Neural progenitor cell (in vitro differentiated cells): Measurements from ENCODE around the gene FBLN7. TPM values are rescaled to one million over a fixed set of nuclear protein-coding genes. Genes with fewer than 3 reads are reported as not detected.

Experiments
- DNase-seq: peaks from one replicate; pipeline ENCODE4 v3.0.0-alpha.2; 2016; ENCODE audit warnings: low spot score
- H2AFZ ChIP-seq: fragments of 200-600 bp; sonication (generic); replicated peaks from 2 replicates; pipeline ENCODE4 v1.6.1; 2016; ENCODE audit warnings: antibody characterized with exemption
- H3F3A ChIP-seq: fragments of 200-600 bp; sonication (generic); 2 replicates; pipeline ENCODE4 v1.6.1; 2016; ENCODE audit warnings: antibody characterized with exemption, low read depth
- H3K27ac ChIP-seq: fragments of 200-600 bp; sonication (generic); 2 replicates; pipeline ENCODE4 v1.5.1; 2016; ENCODE audit warnings: mild to moderate bottlenecking
- H3K27me3 ChIP-seq: fragments of 200-600 bp; sonication (generic); 2 replicates; pipeline ENCODE4 v1.6.1; 2016; ENCODE audit warnings: mild to moderate bottlenecking, moderate library complexity
- H3K36me3 ChIP-seq: fragments of 200-600 bp; sonication (generic); 2 replicates; pipeline ENCODE4 v1.5.1; 2016
- H3K4me1 ChIP-seq: fragments of 200-600 bp; sonication (generic); 2 replicates; pipeline ENCODE4 v1.6.1; 2016; ENCODE audit warnings: mixed run types
- H3K4me2 ChIP-seq: fragments of 200-600 bp; sonication (generic); 2 replicates; pipeline ENCODE4 v1.6.1; 2016
- H3K4me3 ChIP-seq: fragments of 200-600 bp; sonication (generic); 2 replicates; pipeline ENCODE4 v1.5.1; 2016
- H3K79me2 ChIP-seq: fragments of 200-600 bp; sonication (generic); 2 replicates; pipeline ENCODE4 v1.6.1; 2016; ENCODE audit warnings: low read depth
- H3K9ac ChIP-seq: fragments of 200-600 bp; sonication (generic); 2 replicates; pipeline ENCODE4 v1.6.1; 2016
- H3K9me3 ChIP-seq: fragments of 200-600 bp; sonication (generic); 2 replicates; pipeline ENCODE4 v1.5.1; 2016; ENCODE audit warnings: low read depth
- H4K20me1 ChIP-seq: fragments of 200-600 bp; sonication (generic); 2 replicates; pipeline ENCODE4 v1.6.1; 2016; ENCODE audit warnings: low read depth
- H3K27ac Mint-ChIP-seq: 3 replicates; pipeline ENCODE4 v1.8.0; 2021; ENCODE audit warnings: mixed read lengths
- H3K27me3 Mint-ChIP-seq: 2 replicates; pipeline ENCODE4 v1.8.0; 2022; ENCODE audit warnings: low read depth, mild to moderate bottlenecking, inconsistent platforms, moderate library complexity, mixed read lengths; ENCODE audit not compliant: insufficient read depth
- H3K36me3 Mint-ChIP-seq: 3 replicates; pipeline ENCODE4 v1.8.0; 2021; ENCODE audit warnings: mixed read lengths
- H3K4me1 Mint-ChIP-seq: 3 replicates; pipeline ENCODE4 v1.8.0; 2021; ENCODE audit warnings: mixed read lengths
- H3K4me3 Mint-ChIP-seq: 3 replicates; pipeline ENCODE4 v1.8.0; 2021; ENCODE audit warnings: mild to moderate bottlenecking, moderate library complexity, mixed read lengths
- H3K9me3 Mint-ChIP-seq: 3 replicates; pipeline ENCODE4 v1.8.0; 2020; ENCODE audit warnings: mixed read lengths
- CTCF ChIP-seq: fragments of 200-600 bp; sonication (generic); IDR thresholded peaks from 2 replicates; pipeline ENCODE4 v1.5.1; 2017; ENCODE audit warnings: antibody characterized with exemption, mild to moderate bottlenecking
- EZH2 ChIP-seq: fragments of 200-600 bp; sonication (generic); IDR thresholded peaks from 2 replicates; pipeline ENCODE4 v1.6.1; 2017; ENCODE audit warnings: antibody characterized with exemption, mild to moderate bottlenecking, moderate library complexity
- EZH2phosphoT487 ChIP-seq: fragments of 200-600 bp; sonication (generic); IDR thresholded peaks from 2 replicates; pipeline ENCODE4 v1.6.1; 2017; ENCODE audit warnings: antibody characterized with exemption
- total RNA-seq: library from RNA; depleted of rRNA; stranded (reverse); fragments of >200 nt; gene quantifications from 2 replicates; pipeline ENCODE4 v1.2.3, GENCODE V29; 2015; ENCODE audit warnings: low replicate concordance

Gene FBLN7
- total RNA-seq, 1 donor from 2014 or later, result 7.8 TPM

DNA sequence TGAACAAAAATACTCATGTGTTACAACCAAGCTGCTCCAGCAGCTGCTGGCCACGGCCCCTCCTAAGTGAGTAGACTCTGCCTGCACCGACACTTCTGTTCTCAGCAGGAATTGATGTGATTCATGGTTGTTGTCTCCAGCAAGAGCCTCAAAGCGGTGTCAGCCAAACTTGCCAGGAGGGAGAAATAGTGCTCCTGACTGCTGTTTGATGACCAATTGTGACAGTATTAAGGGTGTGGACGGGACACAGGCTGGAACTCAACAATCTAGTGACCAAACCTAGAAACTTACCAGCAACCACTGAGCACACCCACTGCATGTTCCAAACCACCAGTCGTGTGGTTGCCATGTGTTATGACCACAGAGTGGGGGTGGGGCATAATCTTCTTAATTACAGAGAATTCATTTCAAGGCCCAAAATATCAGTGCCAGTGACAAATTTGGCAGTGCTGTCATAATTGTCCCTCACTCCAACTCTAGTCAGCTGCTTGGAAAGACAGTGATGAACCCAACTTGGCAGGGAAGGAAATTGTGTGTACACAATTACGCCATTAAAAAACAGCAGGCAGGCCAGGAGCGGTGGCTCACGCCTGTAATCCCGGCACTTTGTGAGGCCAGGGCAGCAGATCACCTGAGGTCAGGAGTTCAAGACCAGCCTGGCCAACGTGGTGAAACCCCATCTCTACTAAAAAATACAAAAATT lies 30.4 kb downstream of the FBLN7 start:
- H3K9ac ChIP-seq, result no peak overlapping the region
- no peaks in the 10 kb centered on the region for H3K9me3 Mint-ChIP-seq
- H3K27me3 Mint-ChIP-seq, result peaks cover 5% of the 10 kb centered on the region
- H3K27ac ChIP-seq, result no peak overlapping the region
- no peak overlapping the region for H2AFZ ChIP-seq
- no peak overlapping the region for H3K4me3 Mint-ChIP-seq
- H3K36me3 ChIP-seq, result no peaks in the 10 kb centered on the region
- H3K36me3 Mint-ChIP-seq, result peaks cover 12% of the 10 kb centered on the region
- H3K4me3 ChIP-seq, result no peak overlapping the region
- no peak for DNase-seq
- peaks cover 5% of the 10 kb centered on the region for H3K4me1 Mint-ChIP-seq
- no peaks in the 10 kb centered on the region for H3K9me3 ChIP-seq
- no peak overlapping the region for H3K27ac Mint-ChIP-seq
- no peaks in the 10 kb centered on the region for H3F3A ChIP-seq
- H3K4me1 ChIP-seq, result no peaks in the 10 kb centered on the region
- no peaks in the 10 kb centered on the region for H3K27me3 ChIP-seq
- no peak overlapping the region for H3K4me2 ChIP-seq
- no peaks in the 10 kb centered on the region for H3K79me2 ChIP-seq
- TF ChIP-seq CTCF, result no peak
- TF ChIP-seq EZH2phosphoT487, result no peak
- TF ChIP-seq EZH2, result no peak
- H4K20me1 ChIP-seq, result no peaks in the 10 kb centered on the region

GRCh38 chr2:112170495-112170894 lies 32.3 kb downstream of the FBLN7 start:
- Mint-ChIP-seq H3K27me3 (peaks cover 2% of the 10 kb centered on the region), H3K27ac (no peak overlapping the region), H3K36me3 (peaks cover 12% of the 10 kb centered on the region), H3K4me1 (peaks cover 2% of the 10 kb centered on the region), H3K4me3 (no peak overlapping the region), H3K9me3 (no peaks in the 10 kb centered on the region)
- H3K9me3 ChIP-seq, result no peaks in the 10 kb centered on the region
- no peak overlapping the region for H2AFZ ChIP-seq
- H3K4me2 ChIP-seq, result no peak overlapping the region
- H4K20me1 ChIP-seq, result no peaks in the 10 kb centered on the region
- no peaks in the 10 kb centered on the region for H3K36me3 ChIP-seq
- no peaks in the 10 kb centered on the region for H3K79me2 ChIP-seq
- H3K9ac ChIP-seq, result no peak overlapping the region
- TF ChIP-seq EZH2, result no peak
- H3K4me1 ChIP-seq, result no peaks in the 10 kb centered on the region
- H3K4me3 ChIP-seq, result no peak overlapping the region
- H3F3A ChIP-seq, result no peaks in the 10 kb centered on the region
- H3K27me3 ChIP-seq, result no peaks in the 10 kb centered on the region
- DNase-seq, result no peak
- H3K27ac ChIP-seq, result no peak overlapping the region

DNA sequence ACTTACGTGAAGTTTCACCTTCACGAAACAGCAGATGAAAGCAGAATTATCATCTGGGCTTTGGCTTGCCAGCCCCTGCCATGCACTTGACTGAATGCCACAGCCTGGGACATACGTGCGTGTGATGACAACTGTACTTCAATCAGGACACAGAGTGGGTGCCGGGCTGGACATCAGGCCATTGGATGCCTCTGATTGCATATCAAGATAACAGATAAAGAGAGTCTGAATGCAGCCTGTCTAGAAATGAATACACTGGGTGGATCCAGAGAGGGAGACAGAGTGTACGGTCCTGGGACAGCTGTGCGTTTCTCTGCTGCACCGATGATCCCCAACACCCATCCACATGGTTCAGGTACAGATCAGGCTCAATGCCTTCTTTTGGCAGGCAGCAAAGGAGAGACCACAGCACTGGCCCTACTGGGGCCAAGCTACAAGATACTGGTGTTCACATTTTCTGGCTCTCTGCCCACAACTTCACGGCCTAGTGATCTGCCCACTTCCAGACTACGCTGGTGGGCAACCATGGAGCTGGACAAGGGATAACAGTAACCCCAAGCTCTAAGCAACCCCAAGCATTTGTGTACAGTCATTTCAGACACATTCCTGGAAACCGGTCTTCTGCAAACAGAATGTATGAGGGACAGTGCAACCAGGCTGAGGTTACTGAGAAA lies 35.6 kb downstream of the FBLN7 start:
- Histone ChIP-seq H3K36me3 (no peaks in the 10 kb centered on the region), H3K27ac (no peak overlapping the region), H2AFZ (no peak overlapping the region), H3K27me3 (no peaks in the 10 kb centered on the region), H3K4me3 (no peak overlapping the region), H3K9me3 (no peaks in the 10 kb centered on the region), H3K9ac (no peak overlapping the region), H3K4me1 (no peaks in the 10 kb centered on the region), H3F3A (no peaks in the 10 kb centered on the region), H4K20me1 (no peaks in the 10 kb centered on the region), H3K4me2 (no peak overlapping the region), H3K79me2 (no peaks in the 10 kb centered on the region)
- Mint-ChIP-seq H3K36me3 (peaks cover 22% of the 10 kb centered on the region), H3K9me3 (peaks cover 4% of the 10 kb centered on the region), H3K4me3 (no peak overlapping the region), H3K27ac (no peak overlapping the region), H3K4me1 (peaks cover 2% of the 10 kb centered on the region), H3K27me3 (peaks cover 2% of the 10 kb centered on the region)
- no peak for TF ChIP-seq CTCF
- DNase-seq, result no peak

- Histone ChIP-seq H2AFZ (no peak overlapping the region), H3K4me1 (no peaks in the 10 kb centered on the region), H3K4me2 (no peak overlapping the region), H3K9me3 (no peaks in the 10 kb centered on the region), H3K4me3 (no peak overlapping the region), H3K36me3 (no peaks in the 10 kb centered on the region), H3F3A (no peaks in the 10 kb centered on the region), H3K27ac (no peak overlapping the region), H3K79me2 (no peaks in the 10 kb centered on the region), H4K20me1 (no peaks in the 10 kb centered on the region), H3K27me3 (no peaks in the 10 kb centered on the region), H3K9ac (no peak overlapping the region)
- no peak for DNase-seq
- no peak overlapping the region for H3K4me3 Mint-ChIP-seq
- H3K27me3 Mint-ChIP-seq, result peaks cover 2% of the 10 kb centered on the region
- H3K27ac Mint-ChIP-seq, result no peak overlapping the region
- peaks cover 2% of the 10 kb centered on the region for H3K4me1 Mint-ChIP-seq
- peaks cover 28% of the 10 kb centered on the region for H3K36me3 Mint-ChIP-seq
- TF ChIP-seq CTCF (no peak), EZH2phosphoT487 (no peak), EZH2 (no peak)
- peaks cover 9% of the 10 kb centered on the region for H3K9me3 Mint-ChIP-seq
Observed at GRCh38 chr2:112174383-112174782, 36.2 kb downstream of the FBLN7 start.
